BLaER1 (cell line): ENCODE measurements around the gene CDK17.
"Not testable (repeated sequence)": the region's sequence is repeated elsewhere in the genome, so short reads cannot be mapped to it uniquely, and the experiment has no call there.

Experiments
- H3K27ac ChIP-seq: shearing (Covaris generic); formaldehyde crosslinking; 2 replicates; pipeline ENCODE4 v1.8.1; 2022
- H3K27me3 ChIP-seq: shearing (Covaris generic); formaldehyde crosslinking; 2 replicates; pipeline ENCODE4 v1.8.1; 2022
- H3K36me3 ChIP-seq: shearing (Covaris generic); formaldehyde crosslinking; 2 replicates; pipeline ENCODE4 v1.8.1; 2022
- H3K4me1 ChIP-seq: shearing (Covaris generic); formaldehyde crosslinking; 2 replicates; pipeline ENCODE4 v1.8.1; 2022
- H3K4me2 ChIP-seq: shearing (Covaris generic); formaldehyde crosslinking; 2 replicates; pipeline ENCODE4 v1.8.1; 2022
- H3K4me3 ChIP-seq: shearing (Covaris generic); formaldehyde crosslinking; 2 replicates; pipeline ENCODE4 v1.8.1; 2022
- H3K9ac ChIP-seq: shearing (Covaris generic); formaldehyde crosslinking; 2 replicates; pipeline ENCODE4 v1.8.1; 2022
- H3K9me3 ChIP-seq: shearing (Covaris generic); formaldehyde crosslinking; 2 replicates; pipeline ENCODE4 v1.8.1; 2022
- H4K20me1 ChIP-seq: shearing (Covaris generic); formaldehyde crosslinking; 2 replicates; pipeline ENCODE4 v1.8.1; 2022
- Cebpa-rat ChIP-seq: shearing (Covaris generic); IDR thresholded peaks from 2 replicates; pipeline ENCODE4 v1.8.1; 2022

CDK17 gene

DNA sequence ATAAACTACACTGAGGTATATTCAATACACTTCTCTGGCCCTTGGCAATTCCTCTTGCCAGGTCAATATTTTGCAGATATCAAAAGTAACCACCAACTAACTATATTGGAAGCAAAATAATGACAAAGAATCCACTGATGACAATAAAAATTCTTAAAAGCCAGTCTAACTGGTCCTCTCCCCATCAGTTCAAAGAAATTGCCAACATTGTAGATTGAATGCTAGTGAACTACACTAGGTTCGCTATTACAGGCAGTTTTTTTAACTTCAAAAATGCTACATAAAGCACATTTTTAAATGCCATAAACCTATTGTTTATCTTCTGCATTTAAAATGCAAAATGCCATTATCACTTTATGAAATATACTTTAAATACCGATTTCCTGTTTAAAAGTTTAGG is 4.0 kb downstream of the CDK17 start:
- no peak overlapping the region for H3K27ac ChIP-seq
- H3K4me3 ChIP-seq = no peak overlapping the region
- no peaks in the 10 kb centered on the region for H3K27me3 ChIP-seq
- TF ChIP-seq Cebpa-rat = no peak
- no peak overlapping the region for H3K4me2 ChIP-seq
- H4K20me1 ChIP-seq = peaks cover 83% of the 10 kb centered on the region
- H3K36me3 ChIP-seq = peaks cover 5% of the 10 kb centered on the region; the same call in 1 of the 2 replicates
- H3K9ac ChIP-seq = no peak overlapping the region
- no peaks in the 10 kb centered on the region for H3K9me3 ChIP-seq
- H3K4me1 ChIP-seq = peaks cover 29% of the 10 kb centered on the region

GRCh38 chr12:96395236-96395635 is 5.0 kb downstream of the CDK17 start:
- Histone ChIP-seq H4K20me1 (peaks cover 92% of the 10 kb centered on the region), H3K4me1 (peaks cover 29% of the 10 kb centered on the region), H3K36me3 (peaks cover 14% of the 10 kb centered on the region; the same call in 1 of the 2 replicates), H3K27ac (no peak overlapping the region), H3K4me2 (no peak overlapping the region), H3K9ac (no peak overlapping the region), H3K27me3 (no peaks in the 10 kb centered on the region), H3K4me3 (no peak overlapping the region), H3K9me3 (no peaks in the 10 kb centered on the region)
- TF ChIP-seq Cebpa-rat = no peak

DNA sequence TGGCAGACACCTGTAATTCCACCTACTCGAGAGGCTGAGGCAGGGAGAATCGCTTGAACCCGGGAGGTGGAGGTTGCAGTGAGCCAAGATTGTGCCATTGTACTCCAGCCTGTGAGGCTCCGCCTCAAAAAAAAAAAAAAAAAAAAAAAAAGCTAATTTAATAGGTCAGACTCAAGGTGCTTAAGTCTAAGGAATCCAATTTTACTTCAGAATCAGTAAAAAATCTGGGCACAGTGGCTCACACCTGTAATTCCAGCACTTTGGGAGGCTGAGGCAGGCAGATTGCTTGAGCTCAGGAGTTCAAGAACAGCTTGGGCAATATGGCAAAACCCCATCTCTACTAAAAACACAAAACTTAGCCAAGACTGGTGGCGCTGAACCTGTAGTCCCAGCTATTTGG is 7.0 kb downstream of the CDK17 start:
- not testable (repeated sequence) for H3K27ac ChIP-seq, H3K9ac ChIP-seq, H3K4me3 ChIP-seq, H3K9me3 ChIP-seq, H3K27me3 ChIP-seq, H3K4me2 ChIP-seq
- H4K20me1 ChIP-seq = peaks cover 99% of the 10 kb centered on the region
- H3K36me3 ChIP-seq = peaks cover 20% of the 10 kb centered on the region; the same call in 1 of the 2 replicates
- peaks cover 24% of the 10 kb centered on the region for H3K4me1 ChIP-seq

GRCh38 chr12:96392397-96392796 is 7.8 kb downstream of the CDK17 start:
- peaks cover 22% of the 10 kb centered on the region for H3K36me3 ChIP-seq
- no peaks in the 10 kb centered on the region for H3K27me3 ChIP-seq
- H3K9me3 ChIP-seq = 0 out of 2 replicates have a peak, but pooled peaks cover 4% of the 10 kb centered on the region
- H3K9ac ChIP-seq = no peak overlapping the region
- no peak overlapping the region for H3K4me3 ChIP-seq
- no peak overlapping the region for H3K27ac ChIP-seq
- peaks cover 99% of the 10 kb centered on the region for H4K20me1 ChIP-seq
- no peak overlapping the region for H3K4me2 ChIP-seq
- no peak for TF ChIP-seq Cebpa-rat
- peaks cover 24% of the 10 kb centered on the region for H3K4me1 ChIP-seq

GRCh38 chr12:96387981-96388380 is 12.3 kb downstream of the CDK17 start:
- Histone ChIP-seq H3K4me3 (no peak overlapping the region), H3K27me3 (no peaks in the 10 kb centered on the region), H4K20me1 (peaks cover 96% of the 10 kb centered on the region), H3K9me3 (peaks cover 25% of the 10 kb centered on the region), H3K36me3 (peaks cover 26% of the 10 kb centered on the region), H3K27ac (no peak overlapping the region), H3K4me2 (no peak overlapping the region), H3K4me1 (peaks cover 9% of the 10 kb centered on the region; the same call in 1 of the 2 replicates), H3K9ac (no peak overlapping the region)
- no peak for TF ChIP-seq Cebpa-rat

GRCh38 chr12:96386794-96387193 is 13.4 kb downstream of the CDK17 start:
- Histone ChIP-seq H3K9me3 (peaks cover 37% of the 10 kb centered on the region), H3K27ac (no peak overlapping the region), H4K20me1 (peaks cover 93% of the 10 kb centered on the region), H3K4me3 (no peak overlapping the region), H3K4me1 (peaks cover 9% of the 10 kb centered on the region; the same call in 1 of the 2 replicates), H3K27me3 (no peaks in the 10 kb centered on the region), H3K36me3 (peaks cover 26% of the 10 kb centered on the region), H3K4me2 (no peak overlapping the region), H3K9ac (no peak overlapping the region)
- no peak for TF ChIP-seq Cebpa-rat

GRCh38 chr12:96383991-96384390 is 16.2 kb downstream of the CDK17 start:
- H3K4me2 ChIP-seq = no peak overlapping the region
- peaks cover 73% of the 10 kb centered on the region for H4K20me1 ChIP-seq

DNA sequence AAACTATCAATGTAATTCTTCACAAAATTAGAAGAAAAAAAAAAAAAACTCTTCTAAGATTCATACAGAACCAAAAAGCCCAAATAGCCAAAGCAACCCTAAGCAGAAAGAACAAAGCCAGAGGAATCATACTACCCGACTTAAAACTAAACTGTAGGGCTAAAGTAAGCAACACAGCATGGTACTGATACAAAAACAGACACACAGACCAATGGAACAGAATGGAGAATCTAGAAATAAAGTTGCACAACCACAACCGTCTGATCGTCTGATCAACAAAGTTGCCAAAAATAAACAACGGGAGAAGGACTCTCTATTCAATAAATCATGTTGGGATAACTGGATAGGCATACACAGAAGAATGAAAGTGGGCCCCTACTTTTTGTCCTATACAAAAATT is 16.9 kb downstream of the CDK17 start:
- Histone ChIP-seq H3K27me3 (no peaks in the 10 kb centered on the region), H3K36me3 (peaks cover 11% of the 10 kb centered on the region), H3K27ac (no peak overlapping the region), H4K20me1 (peaks cover 66% of the 10 kb centered on the region), H3K9ac (no peak overlapping the region), H3K4me2 (no peak overlapping the region), H3K4me3 (no peak overlapping the region), H3K9me3 (peaks cover 61% of the 10 kb centered on the region), H3K4me1 (peaks cover 9% of the 10 kb centered on the region; the same call in 1 of the 2 replicates)
- TF ChIP-seq Cebpa-rat = no peak

More at GRCh38 chr12:96383991-96384390, 16.2 kb downstream of the CDK17 start:
- H3K36me3 ChIP-seq = peaks cover 9% of the 10 kb centered on the region
- no peak for TF ChIP-seq Cebpa-rat
- H3K27me3 ChIP-seq = no peaks in the 10 kb centered on the region
- H3K4me3 ChIP-seq = no peak overlapping the region
- H3K9me3 ChIP-seq = peaks cover 57% of the 10 kb centered on the region
- H3K9ac ChIP-seq = no peak overlapping the region
- peaks cover 9% of the 10 kb centered on the region; the same call in 1 of the 2 replicates for H3K4me1 ChIP-seq
- no peak overlapping the region for H3K27ac ChIP-seq

DNA sequence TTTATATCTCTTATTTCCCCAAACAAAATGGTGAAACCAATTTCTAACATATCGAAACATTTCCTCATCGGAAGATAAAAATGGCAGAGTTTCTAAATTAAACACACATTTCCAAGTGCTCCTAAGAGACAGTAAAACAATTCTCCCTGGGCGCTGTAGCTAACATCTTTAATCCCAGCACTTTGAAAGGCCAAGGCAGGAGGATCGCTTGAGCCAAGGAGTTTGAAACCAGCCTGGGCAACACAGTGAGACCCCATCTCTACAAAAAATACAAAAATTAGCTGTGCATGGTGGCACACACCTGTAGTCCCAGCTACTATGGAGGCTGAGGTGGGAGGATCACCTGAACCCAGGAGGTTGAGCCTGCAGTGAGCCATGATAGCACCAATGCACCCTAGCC is 20.5 kb downstream of the CDK17 start:
- not testable (repeated sequence) for H3K4me2 ChIP-seq, H3K4me3 ChIP-seq, H3K27ac ChIP-seq, H3K9ac ChIP-seq, H3K36me3 ChIP-seq, H3K27me3 ChIP-seq, H3K4me1 ChIP-seq
- Histone ChIP-seq H3K9me3 (peaks cover 64% of the 10 kb centered on the region), H4K20me1 (peaks cover 59% of the 10 kb centered on the region)

GRCh38 chr12:96378319-96378718 is 21.9 kb downstream of the CDK17 start:
- H3K36me3 ChIP-seq = peaks cover 8% of the 10 kb centered on the region
- H3K27ac ChIP-seq = no peak overlapping the region
- no peak for TF ChIP-seq Cebpa-rat
- peaks cover 4% of the 10 kb centered on the region; the same call in 1 of the 2 replicates for H3K4me1 ChIP-seq
- peaks cover 51% of the 10 kb centered on the region for H3K9me3 ChIP-seq
- H4K20me1 ChIP-seq = peaks cover 59% of the 10 kb centered on the region
- H3K27me3 ChIP-seq = no peaks in the 10 kb centered on the region
- no peak overlapping the region for H3K4me2 ChIP-seq
- no peak overlapping the region for H3K9ac ChIP-seq
- no peak overlapping the region for H3K4me3 ChIP-seq

GRCh38 chr12:96376865-96377264 is 23.4 kb downstream of the CDK17 start:
- Histone ChIP-seq H3K4me2 (no peak overlapping the region), H4K20me1 (peaks cover 61% of the 10 kb centered on the region), H3K27ac (no peak overlapping the region), H3K36me3 (peaks cover 10% of the 10 kb centered on the region), H3K9ac (no peak overlapping the region), H3K4me3 (no peak overlapping the region), H3K9me3 (peaks cover 36% of the 10 kb centered on the region), H3K4me1 (peaks cover 4% of the 10 kb centered on the region; the same call in 1 of the 2 replicates), H3K27me3 (no peaks in the 10 kb centered on the region)
- TF ChIP-seq Cebpa-rat = no peak
